K562 (cell line): ENCODE data around the gene ACTR1B. TPM values are rescaled to one million over a fixed set of nuclear protein-coding genes. Genes with fewer than 3 reads are reported as not detected.
A peak's percentile ranks its signal among the peaks of the same experiment; 100 is the strongest.
"Not testable (repeated sequence)": the region's sequence is repeated elsewhere in the genome, so short reads cannot be mapped to it uniquely, and the experiment has no call there.

ENCODE experiments used
- ATF1 ChIP-seq, 2 experiments: fragments of 450-650 bp in 1 of 2; IDR thresholded peaks; 2 replicates each; pipeline ENCODE4 v1.6.1; 2016; ENCODE audit warnings: missing compliant biosample characterization in 1 of 2, missing genetic modification characterization in 1 of 2
- CXXC5 ChIP-seq: fragments of 250-450 bp; sonication (Bioruptor Pico); IDR thresholded peaks from 2 replicates; pipeline ENCODE4 v1.8.0; 2022; ENCODE audit warnings: inconsistent platforms, mild to moderate bottlenecking, moderate library complexity
- DDX20 ChIP-seq: fragments of 450-650 bp; IDR thresholded peaks from 2 replicates; pipeline ENCODE4 v1.6.1; 2016; ENCODE audit warnings: missing genetic modification characterization, low read depth, mild to moderate bottlenecking, missing compliant biosample characterization, moderate library complexity
- ELF2 ChIP-seq: fragments of 250-450 bp; sonication (Bioruptor Pico); IDR thresholded peaks from 2 replicates; pipeline ENCODE4 v1.5.0; 2021; ENCODE audit warnings: mild to moderate bottlenecking
- EP300 ChIP-seq: IDR thresholded peaks from 2 replicates; pipeline ENCODE4 v1.6.1; 2012; ENCODE audit warnings: low read length, improper control_type of control experiment
- GTF2A2 ChIP-seq: IDR thresholded peaks from 2 replicates; pipeline ENCODE4 v1.6.1; 2016; ENCODE audit warnings: mild to moderate bottlenecking, missing genetic modification characterization, missing compliant biosample characterization
- HDAC8 ChIP-seq: fragments of 450-650 bp; IDR thresholded peaks from 2 replicates; pipeline ENCODE4 v1.6.1; 2016; ENCODE audit warnings: mild to moderate bottlenecking, missing genetic modification characterization, moderate library complexity, missing compliant biosample characterization
- HSF4 ChIP-seq: fragments of 250-450 bp; sonication (Bioruptor Pico); IDR thresholded peaks from 2 replicates; pipeline ENCODE4 v2.1.2; 2022; ENCODE audit warnings: mild to moderate bottlenecking, moderate library complexity, borderline replicate concordance
- NR2C1 ChIP-seq, 2 experiments: fragments of 450-650 bp; IDR thresholded peaks; 2 replicates each; pipeline ENCODE4 v1.6.1; 2017; ENCODE audit warnings: mild to moderate bottlenecking in 2 of 2, antibody characterized with exemption in 1 of 2, inconsistent platforms in 1 of 2, missing compliant biosample characterization in 1 of 2, missing genetic modification characterization in 1 of 2
- OTX1 ChIP-seq: fragments of 450-650 bp; formaldehyde crosslinking; IDR thresholded peaks from 2 replicates; pipeline ENCODE4 v1.4.0; 2022; ENCODE audit warnings: mild to moderate bottlenecking
- PYGO2 ChIP-seq: fragments of 450-650 bp; IDR thresholded peaks from 2 replicates; pipeline ENCODE4 v1.6.1; 2016; ENCODE audit warnings: mild to moderate bottlenecking, missing genetic modification characterization, moderate library complexity, missing compliant biosample characterization
- SMAD4 ChIP-seq: fragments of 250-450 bp; sonication (Bioruptor Pico); conservative IDR thresholded peaks from 2 replicates; pipeline ENCODE4 v1.8.0; 2021; ENCODE audit warnings: inconsistent platforms, mild to moderate bottlenecking, moderate library complexity
- TAL1 ChIP-seq: fragments of 450-650 bp; IDR thresholded peaks from 2 replicates; pipeline ENCODE4 v1.6.1; 2016; ENCODE audit warnings: mild to moderate bottlenecking
- ZBTB17 ChIP-seq: fragments of 450-650 bp; formaldehyde crosslinking; IDR thresholded peaks from 2 replicates; pipeline ENCODE4 v1.4.0; 2020; ENCODE audit warnings: mild to moderate bottlenecking
- ZKSCAN8 ChIP-seq: fragments of 200-800 bp; sonication (Bioruptor generic); IDR thresholded peaks from 2 replicates; pipeline ENCODE4 v1.6.1; 2016; ENCODE audit warnings: missing genetic modification characterization, missing compliant biosample characterization
- ZNF644 ChIP-seq: fragments of 200-800 bp; sonication (Bioruptor generic); IDR thresholded peaks from 2 replicates; pipeline ENCODE4 v1.6.1; 2016; ENCODE audit warnings: low read depth, missing genetic modification characterization, missing compliant biosample characterization
- ZNF76 ChIP-seq: fragments of 250-450 bp; sonication (Bioruptor Pico); IDR thresholded peaks from 2 replicates; pipeline ENCODE4 v1.4.0; 2020; ENCODE audit warnings: mild to moderate bottlenecking, moderate library complexity, borderline replicate concordance
- ZNF766 ChIP-seq: fragments of 200-800 bp; sonication (Bioruptor generic); conservative IDR thresholded peaks from 2 replicates; pipeline ENCODE4 v1.6.1; 2016; ENCODE audit warnings: missing genetic modification characterization, missing compliant biosample characterization
- polyA plus RNA-seq, 8 experiments: library from polyadenylated mRNA; depleted of rRNA in 4 of 8; stranded (reverse) in 5 of 8; unstranded in 3 of 8; fragments of >200 nt; fragmentation: Nextera tagmentation in 2 of 8; fragmentation: Illumina TruSeq in 1 of 8; extraction: Ambion mirVana in 2 of 8; extraction: Trizol in 1 of 8; gene quantifications; 2 replicates each; pipeline versions ENCODE4 v1.2.1 to v1.2.3, GENCODE V29; 2011 to 2014; ENCODE audit warnings: inconsistent platforms in 1 of 8, missing spikeins in 1 of 8
- total RNA-seq, 7 experiments: library from RNA; depleted of rRNA in 6 of 7; stranded (reverse); fragments of >200 nt in 6 of 7; fragmentation: Illumina TruSeq in 2 of 7; extraction: Trizol in 2 of 7; gene quantifications; 2 replicates each; pipeline versions ENCODE4 v1.2.1 to v1.2.3, GENCODE V29; 2011 to 2021; ENCODE audit warnings: low replicate concordance in 1 of 7
- TF ChIP-seq, protein P1 (sequence below): fragments of 200-800 bp; sonication (Bioruptor generic); IDR thresholded peaks from 2 replicates; pipeline ENCODE4 v1.6.1; 2017; ENCODE audit warnings: missing genetic modification characterization, missing compliant biosample characterization
- TF ChIP-seq, protein P2 (sequence below): fragments of 250-450 bp; sonication (Bioruptor Pico); IDR thresholded peaks from 2 replicates; pipeline ENCODE4 v1.8.0; 2021; ENCODE audit warnings: mild to moderate bottlenecking, moderate library complexity
- TF ChIP-seq, protein P3 (sequence below): fragments of 250-450 bp; sonication (Bioruptor Pico); IDR thresholded peaks from 2 replicates; pipeline ENCODE4 v1.4.0; 2020; ENCODE audit warnings: mild to moderate bottlenecking, moderate library complexity
- TF ChIP-seq, protein P4 (sequence below): fragments of 450-650 bp; formaldehyde crosslinking; IDR thresholded peaks from 2 replicates; pipeline ENCODE4 v1.4.0; 2020; ENCODE audit warnings: mild to moderate bottlenecking, mixed read lengths

ACTR1B gene
- total and polyA plus RNA-seq, 9 of the 15 experiments (the other 6 are each of a cell fraction or from before 2014, with no cell fraction given): 0.49 to 42.3 (median 22.5) TPM

DNA sequence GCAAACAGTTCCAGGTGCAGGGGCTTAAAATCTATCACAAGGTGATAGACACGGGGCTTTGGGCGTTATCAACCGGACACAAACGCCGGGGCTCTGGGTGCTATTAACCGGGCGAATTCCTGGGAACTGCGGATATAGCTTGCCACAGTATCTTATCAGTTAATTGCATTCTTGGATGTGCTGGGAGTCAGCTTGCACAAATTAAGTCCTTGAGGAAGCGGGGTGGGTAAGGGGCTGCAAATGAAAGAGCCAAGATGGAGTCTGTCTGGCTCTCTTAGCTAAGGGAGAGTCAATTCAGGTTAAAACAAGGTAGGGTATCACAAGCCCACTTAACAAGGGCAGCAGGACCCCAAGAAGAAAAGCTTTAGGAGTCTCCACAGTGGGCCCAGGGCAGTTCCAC, 48.3 kb upstream of the ACTR1B start (continued):
- TF ChIP-seq, protein P1, sequence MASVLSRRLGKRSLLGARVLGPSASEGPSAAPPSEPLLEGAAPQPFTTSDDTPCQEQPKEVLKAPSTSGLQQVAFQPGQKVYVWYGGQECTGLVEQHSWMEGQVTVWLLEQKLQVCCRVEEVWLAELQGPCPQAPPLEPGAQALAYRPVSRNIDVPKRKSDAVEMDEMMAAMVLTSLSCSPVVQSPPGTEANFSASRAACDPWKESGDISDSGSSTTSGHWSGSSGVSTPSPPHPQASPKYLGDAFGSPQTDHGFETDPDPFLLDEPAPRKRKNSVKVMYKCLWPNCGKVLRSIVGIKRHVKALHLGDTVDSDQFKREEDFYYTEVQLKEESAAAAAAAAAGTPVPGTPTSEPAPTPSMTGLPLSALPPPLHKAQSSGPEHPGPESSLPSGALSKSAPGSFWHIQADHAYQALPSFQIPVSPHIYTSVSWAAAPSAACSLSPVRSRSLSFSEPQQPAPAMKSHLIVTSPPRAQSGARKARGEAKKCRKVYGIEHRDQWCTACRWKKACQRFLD (CRISPR knock-in tag): peak; percentile 88; the same call in 1 of the 2 replicates
- peak; percentile 63; the same call in 1 of the 2 replicates for TF ChIP-seq ELF2 (CRISPR knock-in tag)
- 0 out of 2 replicates have a peak, but pooled peaks have one; percentile 57 for TF ChIP-seq ZNF644 (tag)
- TF ChIP-seq TAL1: peak; percentile 80
- TF ChIP-seq NR2C1 (IDR thresholded peaks at IDR 0.05); ATF1 (CRISPR knock-in tag; IDR thresholded peaks at IDR 0.05): not testable (repeated sequence)
- peak; percentile 88 for TF ChIP-seq NR2C1 (tag; IDR thresholded peaks at IDR 0.05)
- TF ChIP-seq EP300: peak; percentile 47; the same call in 1 of the 2 replicates
- TF ChIP-seq PYGO2 (tag): peak; percentile 74; the same call in 1 of the 2 replicates
- TF ChIP-seq, protein P2, sequence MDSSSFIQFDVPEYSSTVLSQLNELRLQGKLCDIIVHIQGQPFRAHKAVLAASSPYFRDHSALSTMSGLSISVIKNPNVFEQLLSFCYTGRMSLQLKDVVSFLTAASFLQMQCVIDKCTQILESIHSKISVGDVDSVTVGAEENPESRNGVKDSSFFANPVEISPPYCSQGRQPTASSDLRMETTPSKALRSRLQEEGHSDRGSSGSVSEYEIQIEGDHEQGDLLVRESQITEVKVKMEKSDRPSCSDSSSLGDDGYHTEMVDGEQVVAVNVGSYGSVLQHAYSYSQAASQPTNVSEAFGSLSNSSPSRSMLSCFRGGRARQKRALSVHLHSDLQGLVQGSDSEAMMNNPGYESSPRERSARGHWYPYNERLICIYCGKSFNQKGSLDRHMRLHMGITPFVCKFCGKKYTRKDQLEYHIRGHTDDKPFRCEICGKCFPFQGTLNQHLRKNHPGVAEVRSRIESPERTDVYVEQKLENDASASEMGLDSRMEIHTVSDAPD (CRISPR knock-in tag): peak; percentile 81
- TF ChIP-seq HDAC8 (tag): peak; percentile 97
- peak; percentile 92 for TF ChIP-seq DDX20 (tag)
- TF ChIP-seq OTX1 (CRISPR knock-in tag): peak; percentile 43; the same call in 1 of the 2 replicates
- TF ChIP-seq HSF4 (CRISPR knock-in tag): peak; percentile 97
- peak; percentile 45 for TF ChIP-seq ATF1 (tag; IDR thresholded peaks at IDR 0.05)
- peak; percentile 60; the same call in 1 of the 2 replicates for TF ChIP-seq ZKSCAN8 (CRISPR knock-in tag)
- TF ChIP-seq GTF2A2 (tag): peak; percentile 70; the same call in 1 of the 2 replicates
- TF ChIP-seq, protein P3, sequence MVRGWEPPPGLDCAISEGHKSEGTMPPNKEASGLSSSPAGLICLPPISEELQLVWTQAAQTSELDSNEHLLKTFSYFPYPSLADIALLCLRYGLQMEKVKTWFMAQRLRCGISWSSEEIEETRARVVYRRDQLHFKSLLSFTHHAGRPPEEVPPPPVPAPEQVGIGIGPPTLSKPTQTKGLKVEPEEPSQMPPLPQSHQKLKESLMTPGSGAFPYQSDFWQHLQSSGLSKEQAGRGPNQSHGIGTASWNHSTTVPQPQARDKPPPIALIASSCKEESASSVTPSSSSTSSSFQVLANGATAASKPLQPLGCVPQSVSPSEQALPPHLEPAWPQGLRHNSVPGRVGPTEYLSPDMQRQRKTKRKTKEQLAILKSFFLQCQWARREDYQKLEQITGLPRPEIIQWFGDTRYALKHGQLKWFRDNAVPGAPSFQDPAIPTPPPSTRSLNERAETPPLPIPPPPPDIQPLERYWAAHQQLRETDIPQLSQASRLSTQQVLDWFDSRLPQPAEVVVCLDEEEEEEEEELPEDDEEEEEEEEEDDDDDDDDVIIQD (CRISPR knock-in tag): peak; percentile 90; the same call in 1 of the 2 replicates
- peak; percentile 87 for TF ChIP-seq ZNF766 (CRISPR knock-in tag)
- TF ChIP-seq, protein P4, sequence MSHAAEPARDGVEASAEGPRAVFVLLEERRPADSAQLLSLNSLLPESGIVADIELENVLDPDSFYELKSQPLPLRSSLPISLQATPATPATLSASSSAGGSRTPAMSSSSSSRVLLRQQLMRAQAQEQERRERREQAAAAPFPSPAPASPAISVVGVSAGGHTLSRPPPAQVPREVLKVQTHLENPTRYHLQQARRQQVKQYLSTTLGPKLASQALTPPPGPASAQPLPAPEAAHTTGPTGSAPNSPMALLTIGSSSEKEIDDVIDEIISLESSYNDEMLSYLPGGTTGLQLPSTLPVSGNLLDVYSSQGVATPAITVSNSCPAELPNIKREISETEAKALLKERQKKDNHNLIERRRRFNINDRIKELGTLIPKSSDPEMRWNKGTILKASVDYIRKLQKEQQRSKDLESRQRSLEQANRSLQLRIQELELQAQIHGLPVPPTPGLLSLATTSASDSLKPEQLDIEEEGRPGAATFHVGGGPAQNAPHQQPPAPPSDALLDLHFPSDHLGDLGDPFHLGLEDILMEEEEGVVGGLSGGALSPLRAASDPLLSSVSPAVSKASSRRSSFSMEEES (CRISPR knock-in tag): peak; percentile 65
- TF ChIP-seq ZNF76 (CRISPR knock-in tag): peak; percentile 97
- peak; percentile 93 for TF ChIP-seq CXXC5 (CRISPR knock-in tag)
- peak; percentile 98 for TF ChIP-seq SMAD4
- peak; percentile 49; the same call in 1 of the 2 replicates for TF ChIP-seq ZBTB17 (CRISPR knock-in tag)
